Cardiac fibroblast (primary cell): ENCODE data around the gene ST6GALNAC2.
"Not testable (repeated sequence)": the region's sequence is repeated elsewhere in the genome, so short reads cannot be mapped to it uniquely, and the experiment has no call there.

Experiments
- DNase-seq, 2 donors: peaks; one replicate each; pipeline versions ENCODE4 v3.0.0 to v3.0.0-alpha.2; 2010; ENCODE audit warnings: low read depth in 2 of 2
- H3K4me3 ChIP-seq, 2 donors: replicated peaks in 1 of 2; 1 replicate in 1 of 2; 2 replicates in 1 of 2; pipeline ENCODE4 v1.5.1; 2011; ENCODE audit warnings: low read depth in 2 of 2, low read length in 2 of 2, mild to moderate bottlenecking in 2 of 2, moderate library complexity in 1 of 2
- TF ChIP-seq, protein P1 (sequence below): IDR thresholded peaks from one replicate; pipeline ENCODE4 v1.5.1; 2011; ENCODE audit warnings: low read depth, mild to moderate bottlenecking, low read length, inconsistent platforms

The ST6GALNAC2 gene

DNA sequence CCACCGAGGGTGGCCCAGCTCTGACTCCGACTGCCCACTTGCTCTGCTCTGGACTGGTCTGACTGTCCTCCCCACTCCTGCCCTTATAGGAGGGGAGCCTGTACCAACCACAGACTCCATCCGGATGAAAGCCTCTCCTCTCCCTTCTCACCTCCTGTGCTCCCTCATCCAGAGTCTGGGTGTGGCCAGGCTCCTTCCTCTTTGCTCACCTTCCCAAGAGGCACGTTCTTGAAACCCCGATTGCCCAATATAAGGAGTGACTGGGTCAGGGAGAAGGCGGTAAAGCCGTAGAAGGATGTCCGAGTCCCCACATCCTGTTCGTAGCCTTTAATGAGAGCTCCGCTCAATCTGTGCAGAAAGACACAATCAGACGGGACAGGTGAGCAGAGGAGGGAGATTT is 40.8 kb upstream of the ST6GALNAC2 start:
- TF ChIP-seq, protein P1, sequence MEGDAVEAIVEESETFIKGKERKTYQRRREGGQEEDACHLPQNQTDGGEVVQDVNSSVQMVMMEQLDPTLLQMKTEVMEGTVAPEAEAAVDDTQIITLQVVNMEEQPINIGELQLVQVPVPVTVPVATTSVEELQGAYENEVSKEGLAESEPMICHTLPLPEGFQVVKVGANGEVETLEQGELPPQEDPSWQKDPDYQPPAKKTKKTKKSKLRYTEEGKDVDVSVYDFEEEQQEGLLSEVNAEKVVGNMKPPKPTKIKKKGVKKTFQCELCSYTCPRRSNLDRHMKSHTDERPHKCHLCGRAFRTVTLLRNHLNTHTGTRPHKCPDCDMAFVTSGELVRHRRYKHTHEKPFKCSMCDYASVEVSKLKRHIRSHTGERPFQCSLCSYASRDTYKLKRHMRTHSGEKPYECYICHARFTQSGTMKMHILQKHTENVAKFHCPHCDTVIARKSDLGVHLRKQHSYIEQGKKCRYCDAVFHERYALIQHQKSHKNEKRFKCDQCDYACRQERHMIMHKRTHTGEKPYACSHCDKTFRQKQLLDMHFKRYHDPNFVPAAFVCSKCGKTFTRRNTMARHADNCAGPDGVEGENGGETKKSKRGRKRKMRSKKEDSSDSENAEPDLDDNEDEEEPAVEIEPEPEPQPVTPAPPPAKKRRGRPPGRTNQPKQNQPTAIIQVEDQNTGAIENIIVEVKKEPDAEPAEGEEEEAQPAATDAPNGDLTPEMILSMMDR: no peak
- DNase-seq: no peak

DNA sequence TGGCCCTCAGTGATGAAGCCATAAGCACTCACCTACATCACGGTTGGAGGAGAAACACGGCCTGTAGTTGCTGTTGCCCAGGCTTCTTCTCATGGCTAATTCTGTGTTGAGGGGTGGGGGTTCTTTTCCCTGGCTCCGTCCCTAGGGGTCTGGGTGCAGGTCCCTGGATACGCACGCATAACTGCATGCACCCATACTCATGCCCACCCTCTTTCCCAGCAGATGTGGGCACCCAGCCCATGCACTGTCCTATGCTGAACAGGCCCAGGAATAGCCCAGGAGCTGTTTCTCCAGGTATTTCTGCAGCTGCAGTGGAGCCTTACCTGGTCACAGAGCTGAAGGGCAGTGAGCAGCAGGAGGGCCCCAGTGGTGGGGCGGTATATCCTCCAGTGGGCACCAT is 39.8 kb upstream of the ST6GALNAC2 start:
- TF ChIP-seq, protein P1: no peak
- no peak overlapping the region for H3K4me3 ChIP-seq
- no peak for DNase-seq

More for the DNA sequence above, 40.8 kb upstream of the ST6GALNAC2 start:
- no peak overlapping the region for H3K4me3 ChIP-seq

DNA sequence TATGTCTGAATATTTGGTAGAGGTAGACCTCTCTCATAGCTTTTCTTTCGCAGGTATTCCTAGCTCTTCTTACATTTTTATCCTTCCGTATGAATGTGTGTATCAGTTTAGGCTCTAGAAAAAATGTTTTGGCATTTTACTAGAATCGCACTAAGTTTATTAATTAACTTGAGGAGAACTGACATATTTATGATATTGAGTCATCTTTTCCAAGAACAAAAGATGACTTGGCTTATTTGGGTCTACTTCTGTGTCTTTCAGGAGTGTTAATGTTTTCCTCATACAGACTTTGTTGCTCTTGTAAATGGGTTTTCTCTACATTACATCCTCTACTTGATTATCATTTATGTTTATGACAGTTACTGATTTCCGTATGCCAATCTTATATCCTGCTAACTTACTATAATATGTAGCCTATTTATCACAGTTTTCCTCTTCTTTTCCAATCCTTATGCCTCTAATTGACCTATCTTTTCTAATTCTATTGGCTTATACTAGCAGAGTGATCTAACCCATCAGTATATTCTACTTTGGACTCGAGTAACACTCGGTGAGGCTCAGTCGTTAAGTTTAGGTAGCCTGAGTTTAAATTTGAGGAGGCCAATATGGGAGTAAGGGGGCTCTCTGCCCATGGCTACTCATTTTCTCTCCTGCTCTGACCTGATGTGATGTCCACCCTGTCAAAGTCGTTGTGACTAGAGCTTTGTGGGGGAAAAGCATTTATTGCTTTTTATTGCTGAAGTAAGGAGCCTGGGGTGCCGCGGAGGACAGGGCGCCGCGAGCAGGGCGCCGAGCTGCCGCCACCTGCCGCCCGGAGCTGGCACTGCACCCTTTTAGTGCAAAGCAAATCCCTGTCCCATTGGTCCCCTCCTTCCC is 37.8 kb upstream of the ST6GALNAC2 start:
- no peak overlapping the region for H3K4me3 ChIP-seq
- DNase-seq: peak; percentile 77 to 81
- TF ChIP-seq, protein P1: peak; percentile 75

DNA sequence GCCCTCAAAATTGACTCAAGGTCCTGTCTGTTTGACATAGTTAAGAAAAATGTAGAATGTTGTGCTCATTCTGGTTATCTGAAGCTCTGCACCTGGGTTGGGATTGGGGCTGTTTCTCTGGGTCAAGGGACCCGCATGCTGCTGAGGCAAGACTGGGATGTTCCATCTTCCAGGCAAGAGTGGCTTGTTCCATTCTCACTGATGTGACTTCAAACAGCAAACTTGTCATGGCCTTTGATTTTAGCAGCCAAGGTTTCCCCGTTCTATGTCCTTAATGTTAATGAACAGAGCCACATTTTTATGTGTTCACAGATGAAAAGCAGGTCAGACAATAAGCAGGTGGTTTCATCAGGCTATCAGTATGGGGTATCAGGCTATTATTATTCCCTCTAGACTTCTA is 32.2 kb upstream of the ST6GALNAC2 start:
- H3K4me3 ChIP-seq: no peak overlapping the region
- TF ChIP-seq, protein P1: no peak

DNA sequence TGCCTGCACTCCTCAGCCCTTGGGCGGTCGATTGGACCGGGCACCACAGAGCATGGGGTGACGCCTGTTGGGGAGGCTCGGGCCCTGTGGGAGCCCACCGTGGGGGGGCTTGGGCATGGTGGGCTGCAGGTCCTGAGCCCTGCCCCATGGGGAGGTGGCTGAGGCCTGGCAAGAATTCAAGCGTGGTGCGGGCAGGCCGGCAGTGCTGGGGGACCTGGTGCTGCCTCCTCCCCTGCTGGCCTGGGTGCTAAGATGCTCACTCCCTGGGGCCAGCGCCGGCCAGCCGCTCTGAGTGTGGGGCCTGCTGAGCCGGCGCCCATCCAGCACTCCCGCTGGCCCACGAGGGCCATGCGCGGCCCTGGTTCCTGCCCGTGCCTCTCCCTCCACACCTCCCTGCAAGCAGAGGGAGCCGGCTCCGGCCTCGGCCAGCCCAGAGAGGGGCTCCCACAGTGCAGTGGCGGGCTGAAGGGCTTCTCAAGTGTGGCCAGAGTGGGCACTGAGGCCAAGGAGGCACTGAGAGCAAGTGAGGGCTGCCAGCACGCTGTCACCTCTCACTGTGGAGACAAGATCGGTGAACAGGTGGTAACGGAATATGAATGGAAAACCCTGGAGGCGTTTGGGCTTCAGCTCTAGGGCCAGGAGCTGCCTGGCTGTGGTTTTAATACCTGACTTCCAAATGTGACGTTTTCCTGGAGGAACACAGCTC is 29.4 kb upstream of the ST6GALNAC2 start:
- TF ChIP-seq, protein P1: no peak
- DNase-seq: no peak
- H3K4me3 ChIP-seq: no peak overlapping the region

More for the DNA sequence above, 32.2 kb upstream of the ST6GALNAC2 start:
- DNase-seq: no peak

DNA sequence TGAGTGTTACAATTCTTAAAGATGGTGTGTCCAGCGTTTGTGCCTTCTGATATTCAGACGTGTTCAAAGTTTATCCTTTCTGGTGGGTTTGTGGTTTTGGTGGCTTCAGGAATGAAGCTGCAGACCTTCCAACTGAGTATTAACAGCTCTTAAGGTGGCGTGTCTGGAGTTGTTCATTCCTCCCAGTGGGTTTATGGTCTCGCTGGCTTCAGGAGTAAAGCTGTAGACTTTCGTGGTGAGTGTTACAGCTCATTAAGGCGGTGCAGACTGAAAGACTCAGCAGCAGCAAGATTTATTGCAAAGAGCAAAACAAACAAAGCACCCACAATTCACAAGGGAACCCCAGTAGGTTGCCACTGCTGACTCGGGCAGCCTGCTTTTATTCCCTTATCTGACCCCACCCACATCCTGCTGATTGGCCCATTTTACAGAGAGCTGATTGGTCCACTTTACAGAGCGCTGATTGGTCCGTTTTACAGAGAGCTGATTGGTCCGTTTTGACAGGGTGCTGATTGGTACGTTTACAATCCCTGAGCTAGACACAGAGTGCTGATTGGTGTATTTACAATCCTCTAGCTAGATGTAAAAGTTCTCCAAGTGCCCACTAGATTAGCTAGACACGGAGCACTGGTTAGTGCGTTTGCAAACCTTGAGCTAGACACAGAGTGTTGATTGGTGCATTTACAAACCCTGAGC is 28.6 kb upstream of the ST6GALNAC2 start:
- DNase-seq, H3K4me3 ChIP-seq: not testable (repeated sequence)
